SU-DHL-6 (cell line): Measurements from ENCODE around the gene PDS5A.
"Not testable (repeated sequence)": the region's sequence is repeated elsewhere in the genome, so short reads cannot be mapped to it uniquely, and the experiment has no call there.

Source experiments
- H2AFZ ChIP-seq: fragments of 200-600 bp; sonication (generic); 2 replicates; pipeline ENCODE4 v1.6.1; 2014; ENCODE audit warnings: low read depth, mild to moderate bottlenecking, moderate library complexity, mixed read lengths, antibody characterized with exemption, low read length; ENCODE audit not compliant: severe bottlenecking
- H3F3A ChIP-seq: fragments of 200-600 bp; shearing (Covaris generic); 2 replicates; pipeline ENCODE4 v1.6.0; 2016; ENCODE audit warnings: antibody characterized with exemption, mild to moderate bottlenecking; ENCODE audit not compliant: insufficient read depth
- H3K27ac ChIP-seq: fragments of 200-600 bp; sonication (generic); 2 replicates; pipeline ENCODE4 v1.5.1; 2016; ENCODE audit warnings: low read depth, mild to moderate bottlenecking, low read length, moderate library complexity, mixed read lengths
- H3K27me3 ChIP-seq: fragments of 200-600 bp; sonication (generic), shearing (Covaris generic); 2 replicates; pipeline ENCODE4 v1.6.0; 2014; ENCODE audit warnings: mild to moderate bottlenecking, low read length
- H3K36me3 ChIP-seq: fragments of 200-600 bp; sonication (generic); 2 replicates; pipeline ENCODE4 v1.6.1; 2014; ENCODE audit warnings: mild to moderate bottlenecking, low read length, mixed read lengths
- H3K4me2 ChIP-seq: fragments of 300-600, 200-600 bp; shearing (Covaris generic), sonication (generic); 2 replicates; pipeline ENCODE4 v1.6.0; 2014; ENCODE audit warnings: low read length, low read depth, mild to moderate bottlenecking; ENCODE audit not compliant: poor library complexity, severe bottlenecking
- H3K4me3 ChIP-seq: fragments of 200-600 bp; sonication (generic); 2 replicates; pipeline ENCODE4 v1.5.1; 2014; ENCODE audit warnings: antibody characterized with exemption, low read length, mild to moderate bottlenecking, mixed read lengths; ENCODE audit not compliant: insufficient read depth, poor library complexity, severe bottlenecking
- H3K79me2 ChIP-seq: fragments of 200-600 bp; sonication (generic); 2 replicates; pipeline ENCODE4 v1.6.1; 2014; ENCODE audit warnings: mild to moderate bottlenecking, low read length, moderate library complexity; ENCODE audit not compliant: insufficient read depth
- H3K9ac ChIP-seq: fragments of 200-600 bp; sonication (generic); 2 replicates; pipeline ENCODE4 v1.7.0; 2014; ENCODE audit warnings: mild to moderate bottlenecking, low read length
- H3K9me2 ChIP-seq: fragments of 200-600 bp; sonication (generic); replicated peaks from 2 replicates; pipeline ENCODE4 v1.6.1; 2014; ENCODE audit warnings: low read length; ENCODE audit not compliant: insufficient read depth
- H3K9me3 ChIP-seq: fragments of 200-600 bp; sonication (generic); 2 replicates; pipeline ENCODE4 v1.6.1; 2014; ENCODE audit warnings: low read length, mixed read lengths; ENCODE audit not compliant: insufficient read depth
- H4K20me1 ChIP-seq: fragments of 200-600 bp; sonication (generic); 2 replicates; pipeline ENCODE4 v1.6.1; 2014; ENCODE audit warnings: low read depth, mild to moderate bottlenecking, antibody characterized with exemption, low read length, moderate library complexity, mixed read lengths
- EZH2phosphoT487 ChIP-seq: fragments of 200-600 bp; sonication (generic), shearing (Covaris generic); conservative IDR thresholded peaks from 2 replicates; pipeline ENCODE4 v1.6.1; 2018; ENCODE audit warnings: mild to moderate bottlenecking, antibody characterized with exemption, low read length, moderate library complexity, mixed read lengths
- TF ChIP-seq, protein P1 (sequence below): fragments of 200-600 bp; sonication (generic); IDR thresholded peaks from one replicate; pipeline ENCODE4 v1.5.1; 2017; ENCODE audit warnings: antibody characterized with exemption, mild to moderate bottlenecking, low read length, moderate library complexity; ENCODE audit not compliant: insufficient read depth, poor library complexity, severe bottlenecking

The PDS5A gene

DNA sequence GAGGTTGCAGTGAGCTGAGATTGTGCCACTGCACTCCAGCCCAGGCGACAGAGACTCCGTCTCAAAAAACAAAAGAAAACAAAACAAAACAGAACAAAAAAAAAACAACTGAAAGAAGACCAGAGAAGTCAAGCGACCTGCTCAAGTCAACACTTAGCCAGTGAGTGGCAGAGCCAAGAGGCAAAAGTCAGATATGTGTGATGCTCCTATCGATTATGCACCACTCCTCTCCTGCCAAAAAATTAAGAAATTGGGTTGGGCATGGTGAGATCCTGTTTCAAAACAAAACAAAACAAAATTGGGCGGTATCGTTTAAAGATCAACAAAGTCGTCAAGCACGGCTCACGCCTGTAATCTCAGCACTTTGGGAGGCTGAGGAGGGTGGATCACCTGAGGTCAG is 137.7 kb downstream of the PDS5A start:
- no peaks in the 10 kb centered on the region for H3K9me3 ChIP-seq
- no peak overlapping the region for H3K27ac ChIP-seq
- no peaks in the 10 kb centered on the region for H3K79me2 ChIP-seq
- H3K27me3 ChIP-seq: no peaks in the 10 kb centered on the region
- H3K4me2 ChIP-seq: no peak overlapping the region
- no peak overlapping the region for H3K4me3 ChIP-seq
- H3K36me3 ChIP-seq: peaks cover 44% of the 10 kb centered on the region
- H3K9me2 ChIP-seq: no peaks in the 10 kb centered on the region
- H4K20me1 ChIP-seq: no peaks in the 10 kb centered on the region
- H3F3A ChIP-seq: no peaks in the 10 kb centered on the region
- no peak overlapping the region for H3K9ac ChIP-seq
- no peak overlapping the region for H2AFZ ChIP-seq
- TF ChIP-seq, protein P1, sequence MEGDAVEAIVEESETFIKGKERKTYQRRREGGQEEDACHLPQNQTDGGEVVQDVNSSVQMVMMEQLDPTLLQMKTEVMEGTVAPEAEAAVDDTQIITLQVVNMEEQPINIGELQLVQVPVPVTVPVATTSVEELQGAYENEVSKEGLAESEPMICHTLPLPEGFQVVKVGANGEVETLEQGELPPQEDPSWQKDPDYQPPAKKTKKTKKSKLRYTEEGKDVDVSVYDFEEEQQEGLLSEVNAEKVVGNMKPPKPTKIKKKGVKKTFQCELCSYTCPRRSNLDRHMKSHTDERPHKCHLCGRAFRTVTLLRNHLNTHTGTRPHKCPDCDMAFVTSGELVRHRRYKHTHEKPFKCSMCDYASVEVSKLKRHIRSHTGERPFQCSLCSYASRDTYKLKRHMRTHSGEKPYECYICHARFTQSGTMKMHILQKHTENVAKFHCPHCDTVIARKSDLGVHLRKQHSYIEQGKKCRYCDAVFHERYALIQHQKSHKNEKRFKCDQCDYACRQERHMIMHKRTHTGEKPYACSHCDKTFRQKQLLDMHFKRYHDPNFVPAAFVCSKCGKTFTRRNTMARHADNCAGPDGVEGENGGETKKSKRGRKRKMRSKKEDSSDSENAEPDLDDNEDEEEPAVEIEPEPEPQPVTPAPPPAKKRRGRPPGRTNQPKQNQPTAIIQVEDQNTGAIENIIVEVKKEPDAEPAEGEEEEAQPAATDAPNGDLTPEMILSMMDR: no peak
- TF ChIP-seq EZH2phosphoT487: no peak

DNA sequence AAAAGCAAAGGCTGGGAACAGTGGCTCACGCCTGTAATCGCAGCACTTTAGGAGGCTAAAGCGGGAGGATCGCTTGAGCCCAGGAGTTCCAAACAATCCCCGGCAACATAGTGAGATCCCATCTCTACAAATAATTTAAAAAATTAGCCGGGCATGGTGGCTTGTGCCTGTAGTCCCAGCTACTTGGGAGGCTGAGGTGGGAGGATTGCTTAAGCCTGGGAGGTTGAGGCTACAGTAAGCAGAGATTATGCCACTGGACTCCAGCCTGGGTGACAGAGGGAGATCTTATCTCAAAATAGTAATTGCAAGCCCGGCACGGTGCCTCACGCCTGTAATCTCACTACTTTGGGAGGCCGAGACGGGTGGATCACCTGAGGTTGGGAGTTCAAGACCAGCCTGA is 139.3 kb downstream of the PDS5A start:
- not testable (repeated sequence) for H3K9me3 ChIP-seq, H3K27ac ChIP-seq, H3K9ac ChIP-seq, H4K20me1 ChIP-seq, H3K27me3 ChIP-seq, H3F3A ChIP-seq, H3K4me3 ChIP-seq, H2AFZ ChIP-seq, H3K79me2 ChIP-seq, H3K9me2 ChIP-seq, H3K4me2 ChIP-seq
- peaks cover 35% of the 10 kb centered on the region for H3K36me3 ChIP-seq

DNA sequence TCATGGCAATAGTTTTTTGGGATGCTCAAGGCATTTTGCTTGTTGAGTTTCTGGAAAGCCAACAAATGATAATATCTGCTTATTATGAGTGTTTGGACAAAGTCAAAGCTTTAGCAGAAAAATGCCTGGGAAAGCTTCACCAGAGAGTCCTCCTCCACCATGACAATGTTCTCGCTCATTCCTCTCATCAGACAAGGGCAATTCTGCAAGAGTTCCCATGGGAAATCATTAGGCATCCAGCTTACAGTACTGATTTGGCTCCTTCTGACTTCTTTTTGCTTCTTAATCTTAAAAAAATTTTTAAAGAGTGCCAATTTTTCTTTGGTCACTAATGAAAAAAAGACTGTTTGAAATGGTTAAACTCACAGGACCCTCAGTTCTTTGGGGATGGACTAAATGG is 143.4 kb downstream of the PDS5A start:
- no peaks in the 10 kb centered on the region for H4K20me1 ChIP-seq
- no peaks in the 10 kb centered on the region for H3K27me3 ChIP-seq
- no peak overlapping the region for H2AFZ ChIP-seq
- no peak for TF ChIP-seq EZH2phosphoT487
- TF ChIP-seq, protein P1: no peak
- H3K79me2 ChIP-seq: no peaks in the 10 kb centered on the region
- no peak overlapping the region for H3K27ac ChIP-seq
- H3K4me2 ChIP-seq: no peak overlapping the region
- no peak overlapping the region for H3K9ac ChIP-seq
- H3K9me3 ChIP-seq: no peaks in the 10 kb centered on the region
- peaks cover 28% of the 10 kb centered on the region for H3K36me3 ChIP-seq
- no peaks in the 10 kb centered on the region for H3F3A ChIP-seq
- no peak overlapping the region for H3K4me3 ChIP-seq
- H3K9me2 ChIP-seq: no peaks in the 10 kb centered on the region

DNA sequence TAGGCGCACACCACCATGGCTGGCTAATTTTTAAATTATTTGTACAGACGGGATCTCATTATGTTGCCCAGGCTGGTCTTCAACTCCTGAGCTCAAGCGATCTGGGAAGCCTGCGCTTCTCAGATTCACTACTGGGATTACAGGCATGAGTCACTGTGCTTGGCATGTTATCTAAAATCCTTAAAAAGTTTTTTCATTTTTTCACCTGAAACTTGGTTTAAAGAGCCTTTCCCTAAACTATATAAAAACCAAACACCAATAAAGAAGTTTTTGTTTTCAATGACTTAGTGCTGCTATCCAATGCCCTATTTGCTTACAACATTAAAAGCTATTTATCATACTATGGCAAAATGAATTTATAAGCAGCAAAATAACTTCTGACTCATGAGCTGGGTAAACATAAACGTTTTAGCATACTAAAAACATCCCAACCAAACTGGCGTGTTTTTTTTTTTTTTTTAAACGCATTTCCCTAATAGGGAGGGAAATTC is 151.9 kb downstream of the PDS5A start:
- H3K79me2 ChIP-seq: no peaks in the 10 kb centered on the region
- H4K20me1 ChIP-seq: no peaks in the 10 kb centered on the region
- peaks cover 12% of the 10 kb centered on the region for H3F3A ChIP-seq
- H3K4me3 ChIP-seq: no peak overlapping the region
- no peaks in the 10 kb centered on the region for H3K9me3 ChIP-seq
- H3K36me3 ChIP-seq: peaks cover 18% of the 10 kb centered on the region; the same call in 1 of the 2 replicates
- H3K27me3 ChIP-seq: no peaks in the 10 kb centered on the region
- H3K9me2 ChIP-seq: no peaks in the 10 kb centered on the region
- H3K9ac ChIP-seq: no peak overlapping the region
- no peak overlapping the region for H3K4me2 ChIP-seq
- no peak overlapping the region for H3K27ac ChIP-seq
- no peak for TF ChIP-seq EZH2phosphoT487
- TF ChIP-seq, protein P1: no peak
- H2AFZ ChIP-seq: no peak overlapping the region
